HG02884 (cell line): ENCODE results near the gene ACSL4.
"Not testable (repeated sequence)": the region's sequence is repeated elsewhere in the genome, so short reads cannot be mapped to it uniquely, and the experiment has no call there.

ENCODE experiments used
- ATAC-seq: cut with Tn5 transposase; IDR thresholded peaks from one replicate; pipeline ENCODE4 v1.9.1; 2021; ENCODE audit warnings: mild to moderate bottlenecking, moderate library complexity; ENCODE audit not compliant: unreplicated experiment

ACSL4 gene

GRCh38 chrX:109679820-109680219, 53.2 kb downstream of the ACSL4 start:
- ATAC-seq, result no peak

- no peak for ATAC-seq
Observed at GRCh38 chrX:109672239-109672638, 60.8 kb downstream of the ACSL4 start.

GRCh38 chrX:109671170-109671569, 61.9 kb downstream of the ACSL4 start:
- not testable (repeated sequence) for ATAC-seq

- ATAC-seq, result no peak
Observed at GRCh38 chrX:109667986-109668385, 65.1 kb downstream of the ACSL4 start.

- ATAC-seq, result no peak
Observed at GRCh38 chrX:109660435-109661143, 72.5 kb downstream of the ACSL4 start.

GRCh38 chrX:109658391-109658790, 74.7 kb downstream of the ACSL4 start:
- ATAC-seq, result no peak

GRCh38 chrX:109657364-109657763, 75.7 kb downstream of the ACSL4 start:
- not testable (repeated sequence) for ATAC-seq

- ATAC-seq, result no peak
Observed at GRCh38 chrX:109656774-109657173, 76.3 kb downstream of the ACSL4 start.

- no peak for ATAC-seq
Observed at GRCh38 chrX:109655502-109656201, 77.4 kb downstream of the ACSL4 start.

GRCh38 chrX:109654516-109655109, 78.4 kb downstream of the ACSL4 start:
- no peak for ATAC-seq

- not testable (repeated sequence) for ATAC-seq
Observed at GRCh38 chrX:109644671-109645070, 88.4 kb downstream of the ACSL4 start.

GRCh38 chrX:109643687-109644086, 89.4 kb downstream of the ACSL4 start:
- ATAC-seq, result no peak

- no peak for ATAC-seq
Observed at GRCh38 chrX:109638158-109638557, 94.9 kb downstream of the ACSL4 start.

- not testable (repeated sequence) for ATAC-seq
Observed at GRCh38 chrX:109637477-109637876, 95.6 kb downstream of the ACSL4 start.

GRCh38 chrX:109635146-109635545, 97.9 kb downstream of the ACSL4 start:
- no peak for ATAC-seq

GRCh38 chrX:109632906-109633504, 100.1 kb downstream of the ACSL4 start:
- no peak for ATAC-seq

- no peak for ATAC-seq
Observed at GRCh38 chrX:109629310-109629709, 103.7 kb downstream of the ACSL4 start.

- no peak for ATAC-seq
Observed at GRCh38 chrX:109626637-109627036, 106.4 kb downstream of the ACSL4 start.

- no peak for ATAC-seq
Observed at GRCh38 chrX:109624641-109625616, 108.1 kb downstream of the ACSL4 start, which contains the start of gene KCNE5. KCNE5 (minus strand) TSS chrX:109625172; CDS start chrX:109625020, 152 bp downstream.

- no peak for ATAC-seq
Observed at GRCh38 chrX:109623997-109624396, 109.1 kb downstream of the ACSL4 start.
